ENCODE results near the gene GALNT2. TPM values are rescaled to one million over a fixed set of nuclear protein-coding genes. Genes with fewer than 3 reads are reported as not detected.

The GALNT2 gene
- total and polyA plus RNA-seq, 2 experiments from 2014 or later, result 17.8 to 48.3 TPM

DNA sequence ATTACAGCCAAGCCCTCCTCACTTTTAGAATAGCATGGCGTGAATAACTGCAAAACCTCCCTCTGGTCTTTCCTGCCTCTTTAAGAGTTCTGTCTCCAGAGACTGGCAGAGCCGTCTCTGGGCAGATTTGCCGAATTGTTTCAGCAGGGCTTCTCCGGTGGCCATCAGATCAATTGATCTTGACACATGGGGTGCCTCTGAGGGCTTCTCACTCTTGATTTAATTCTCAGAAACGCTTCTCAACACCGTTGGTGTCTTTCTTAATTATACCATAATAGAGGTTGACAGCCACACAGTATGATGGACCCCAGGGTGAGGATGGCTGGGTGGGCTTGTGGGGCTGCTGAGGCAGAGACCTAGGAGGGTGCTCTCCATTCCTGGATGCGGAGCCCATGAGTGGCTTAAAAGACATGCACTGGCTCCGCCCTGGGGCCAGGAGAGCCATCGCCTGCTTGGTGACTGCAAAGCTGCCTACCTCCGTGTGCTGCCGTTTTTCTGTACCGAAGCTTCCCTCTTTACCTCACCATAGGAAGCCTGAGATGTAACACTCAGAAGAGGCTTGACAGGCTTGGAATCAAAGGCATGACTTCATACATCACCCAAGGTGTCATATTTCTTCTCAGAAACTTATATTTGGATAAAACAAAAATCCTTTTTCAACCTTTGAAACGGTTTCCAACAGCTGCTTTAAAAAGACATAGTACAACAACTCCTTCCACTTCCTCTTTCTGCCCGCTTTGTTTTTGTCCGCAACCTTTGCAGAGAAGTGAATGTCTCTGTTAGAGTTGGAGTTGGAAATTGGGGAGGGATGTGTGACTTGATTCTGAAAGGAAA, 82.9 kb downstream of the GALNT2 start (continued):
- TF ChIP-seq JUNB (IDR thresholded peaks at IDR 0.05; ENCODE audit: unreplicated experiment) (no peak), POLR2AphosphoS5 (IDR thresholded peaks at IDR 0.05; ENCODE audit: low read depth) (no peak), CREB1 (CRISPR knock-in tag; IDR thresholded peaks at IDR 0.05; ENCODE audit: low read depth) (no peak), ZNF331 (CRISPR knock-in tag; IDR thresholded peaks at IDR 0.05; ENCODE audit: low read depth) (no peak), EZH2 (IDR thresholded peaks at IDR 0.05; ENCODE audit: low read depth, unreplicated experiment) (no peak)
- TF ChIP-seq, protein P1, sequence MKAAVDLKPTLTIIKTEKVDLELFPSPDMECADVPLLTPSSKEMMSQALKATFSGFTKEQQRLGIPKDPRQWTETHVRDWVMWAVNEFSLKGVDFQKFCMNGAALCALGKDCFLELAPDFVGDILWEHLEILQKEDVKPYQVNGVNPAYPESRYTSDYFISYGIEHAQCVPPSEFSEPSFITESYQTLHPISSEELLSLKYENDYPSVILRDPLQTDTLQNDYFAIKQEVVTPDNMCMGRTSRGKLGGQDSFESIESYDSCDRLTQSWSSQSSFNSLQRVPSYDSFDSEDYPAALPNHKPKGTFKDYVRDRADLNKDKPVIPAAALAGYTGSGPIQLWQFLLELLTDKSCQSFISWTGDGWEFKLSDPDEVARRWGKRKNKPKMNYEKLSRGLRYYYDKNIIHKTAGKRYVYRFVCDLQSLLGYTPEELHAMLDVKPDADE (IDR thresholded peaks at IDR 0.05), result no peak

DNA sequence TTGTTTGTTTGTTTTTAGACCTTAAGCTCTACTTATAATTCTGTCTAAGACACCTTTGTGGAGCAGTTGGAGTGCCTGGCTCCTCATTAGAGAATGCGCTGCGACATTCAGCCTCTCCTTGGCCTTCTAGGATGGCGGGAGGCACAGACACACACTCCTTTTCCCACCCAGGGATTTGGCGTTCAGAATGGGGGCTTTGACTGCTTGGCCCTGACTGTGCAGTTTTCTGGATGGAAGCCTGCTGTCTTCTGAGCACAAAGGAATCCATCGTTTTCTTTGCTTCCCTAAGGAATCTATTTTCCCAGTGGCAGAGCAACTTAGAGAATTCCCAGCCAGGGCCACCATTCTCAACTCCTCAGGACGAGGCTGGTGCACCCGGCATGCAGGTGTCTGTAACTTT, 83.6 kb downstream of the GALNT2 start:
- Mint-ChIP-seq H3K9me3 (no peaks in the 10 kb centered on the region), H3K4me3 (no peak overlapping the region), H3K36me3 (ENCODE audit: low read depth) (no peaks in the 10 kb centered on the region; the same call in 2 of the 3 replicates), H3K27ac (no peak overlapping the region), H3K27me3 (ENCODE audit: insufficient read depth, low read depth, poor library complexity) (peaks cover 5% of the 10 kb centered on the region), H3K4me1 (peaks cover 41% of the 10 kb centered on the region)
- peaks cover 12% of the 10 kb centered on the region for H3K4me1 ChIP-seq (ENCODE audit: insufficient read depth)
- ATAC-seq (no peak), DNase-seq (ENCODE audit: low spot score) (no peak)
- H3K27ac ChIP-seq (ENCODE audit: low read depth), result no peak overlapping the region
- no peak overlapping the region for H3K4me2 ChIP-seq
- peaks cover 34% of the 10 kb centered on the region for H3K79me2 ChIP-seq (replicated peaks; ENCODE audit: insufficient read depth)
- H3K27me3 ChIP-seq (ENCODE audit: insufficient read depth), result no peaks in the 10 kb centered on the region
- H3K9me2 ChIP-seq (ENCODE audit: insufficient read depth), result peaks cover 10% of the 10 kb centered on the region
- no peak overlapping the region for H3K4me3 ChIP-seq
- peaks cover 8% of the 10 kb centered on the region for H4K20me1 ChIP-seq (replicated peaks; ENCODE audit: insufficient read depth)
- H3F3A ChIP-seq (replicated peaks; ENCODE audit: low read depth), result no peaks in the 10 kb centered on the region
- H3K36me3 ChIP-seq (ENCODE audit: insufficient read depth), result no peaks in the 10 kb centered on the region
- no peak overlapping the region for H2AFZ ChIP-seq
- TF ChIP-seq, protein P1 (IDR thresholded peaks at IDR 0.05), result no peak
- TF ChIP-seq, protein P2, sequence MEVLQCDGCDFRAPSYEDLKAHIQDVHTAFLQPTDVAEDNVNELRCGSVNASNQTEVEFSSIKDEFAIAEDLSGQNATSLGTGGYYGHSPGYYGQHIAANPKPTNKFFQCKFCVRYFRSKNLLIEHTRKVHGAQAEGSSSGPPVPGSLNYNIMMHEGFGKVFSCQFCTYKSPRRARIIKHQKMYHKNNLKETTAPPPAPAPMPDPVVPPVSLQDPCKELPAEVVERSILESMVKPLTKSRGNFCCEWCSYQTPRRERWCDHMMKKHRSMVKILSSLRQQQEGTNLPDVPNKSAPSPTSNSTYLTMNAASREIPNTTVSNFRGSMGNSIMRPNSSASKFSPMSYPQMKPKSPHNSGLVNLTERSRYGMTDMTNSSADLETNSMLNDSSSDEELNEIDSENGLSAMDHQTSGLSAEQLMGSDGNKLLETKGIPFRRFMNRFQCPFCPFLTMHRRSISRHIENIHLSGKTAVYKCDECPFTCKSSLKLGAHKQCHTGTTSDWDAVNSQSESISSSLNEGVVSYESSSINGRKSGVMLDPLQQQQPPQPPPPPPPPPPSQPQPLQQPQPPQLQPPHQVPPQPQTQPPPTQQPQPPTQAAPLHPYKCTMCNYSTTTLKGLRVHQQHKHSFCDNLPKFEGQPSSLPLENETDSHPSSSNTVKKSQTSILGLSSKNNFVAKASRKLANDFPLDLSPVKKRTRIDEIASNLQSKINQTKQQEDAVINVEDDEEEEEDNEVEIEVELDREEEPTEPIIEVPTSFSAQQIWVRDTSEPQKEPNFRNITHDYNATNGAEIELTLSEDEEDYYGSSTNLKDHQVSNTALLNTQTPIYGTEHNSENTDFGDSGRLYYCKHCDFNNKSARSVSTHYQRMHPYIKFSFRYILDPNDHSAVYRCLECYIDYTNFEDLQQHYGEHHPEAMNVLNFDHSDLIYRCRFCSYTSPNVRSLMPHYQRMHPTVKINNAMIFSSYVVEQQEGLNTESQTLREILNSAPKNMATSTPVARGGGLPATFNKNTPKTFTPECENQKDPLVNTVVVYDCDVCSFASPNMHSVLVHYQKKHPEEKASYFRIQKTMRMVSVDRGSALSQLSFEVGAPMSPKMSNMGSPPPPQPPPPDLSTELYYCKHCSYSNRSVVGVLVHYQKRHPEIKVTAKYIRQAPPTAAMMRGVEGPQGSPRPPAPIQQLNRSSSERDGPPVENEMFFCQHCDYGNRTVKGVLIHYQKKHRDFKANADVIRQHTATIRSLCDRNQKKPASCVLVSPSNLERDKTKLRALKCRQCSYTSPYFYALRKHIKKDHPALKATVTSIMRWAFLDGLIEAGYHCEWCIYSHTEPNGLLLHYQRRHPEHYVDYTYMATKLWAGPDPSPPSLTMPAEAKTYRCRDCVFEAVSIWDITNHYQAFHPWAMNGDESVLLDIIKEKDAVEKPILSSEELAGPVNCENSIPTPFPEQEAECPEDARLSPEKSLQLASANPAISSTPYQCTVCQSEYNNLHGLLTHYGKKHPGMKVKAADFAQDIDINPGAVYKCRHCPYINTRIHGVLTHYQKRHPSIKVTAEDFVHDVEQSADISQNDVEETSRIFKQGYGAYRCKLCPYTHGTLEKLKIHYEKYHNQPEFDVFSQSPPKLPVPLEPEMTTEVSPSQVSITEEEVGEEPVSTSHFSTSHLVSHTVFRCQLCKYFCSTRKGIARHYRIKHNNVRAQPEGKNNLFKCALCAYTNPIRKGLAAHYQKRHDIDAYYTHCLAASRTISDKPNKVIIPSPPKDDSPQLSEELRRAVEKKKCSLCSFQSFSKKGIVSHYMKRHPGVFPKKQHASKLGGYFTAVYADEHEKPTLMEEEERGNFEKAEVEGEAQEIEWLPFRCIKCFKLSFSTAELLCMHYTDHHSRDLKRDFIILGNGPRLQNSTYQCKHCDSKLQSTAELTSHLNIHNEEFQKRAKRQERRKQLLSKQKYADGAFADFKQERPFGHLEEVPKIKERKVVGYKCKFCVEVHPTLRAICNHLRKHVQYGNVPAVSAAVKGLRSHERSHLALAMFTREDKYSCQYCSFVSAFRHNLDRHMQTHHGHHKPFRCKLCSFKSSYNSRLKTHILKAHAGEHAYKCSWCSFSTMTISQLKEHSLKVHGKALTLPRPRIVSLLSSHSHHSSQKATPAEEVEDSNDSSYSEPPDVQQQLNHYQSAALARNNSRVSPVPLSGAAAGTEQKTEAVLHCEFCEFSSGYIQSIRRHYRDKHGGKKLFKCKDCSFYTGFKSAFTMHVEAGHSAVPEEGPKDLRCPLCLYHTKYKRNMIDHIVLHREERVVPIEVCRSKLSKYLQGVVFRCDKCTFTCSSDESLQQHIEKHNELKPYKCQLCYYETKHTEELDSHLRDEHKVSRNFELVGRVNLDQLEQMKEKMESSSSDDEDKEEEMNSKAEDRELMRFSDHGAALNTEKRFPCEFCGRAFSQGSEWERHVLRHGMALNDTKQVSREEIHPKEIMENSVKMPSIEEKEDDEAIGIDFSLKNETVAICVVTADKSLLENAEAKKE (CRISPR knock-in tag; IDR thresholded peaks at IDR 0.05), result no peak
- no peak for TF ChIP-seq NANOG (IDR thresholded peaks at IDR 0.05; ENCODE audit: borderline replicate concordance)
- no peak for TF ChIP-seq JUNB (IDR thresholded peaks at IDR 0.05; ENCODE audit: unreplicated experiment)
- no peak for TF ChIP-seq ZNF114 (CRISPR knock-in tag; IDR thresholded peaks at IDR 0.05)
- TF ChIP-seq, protein P3, sequence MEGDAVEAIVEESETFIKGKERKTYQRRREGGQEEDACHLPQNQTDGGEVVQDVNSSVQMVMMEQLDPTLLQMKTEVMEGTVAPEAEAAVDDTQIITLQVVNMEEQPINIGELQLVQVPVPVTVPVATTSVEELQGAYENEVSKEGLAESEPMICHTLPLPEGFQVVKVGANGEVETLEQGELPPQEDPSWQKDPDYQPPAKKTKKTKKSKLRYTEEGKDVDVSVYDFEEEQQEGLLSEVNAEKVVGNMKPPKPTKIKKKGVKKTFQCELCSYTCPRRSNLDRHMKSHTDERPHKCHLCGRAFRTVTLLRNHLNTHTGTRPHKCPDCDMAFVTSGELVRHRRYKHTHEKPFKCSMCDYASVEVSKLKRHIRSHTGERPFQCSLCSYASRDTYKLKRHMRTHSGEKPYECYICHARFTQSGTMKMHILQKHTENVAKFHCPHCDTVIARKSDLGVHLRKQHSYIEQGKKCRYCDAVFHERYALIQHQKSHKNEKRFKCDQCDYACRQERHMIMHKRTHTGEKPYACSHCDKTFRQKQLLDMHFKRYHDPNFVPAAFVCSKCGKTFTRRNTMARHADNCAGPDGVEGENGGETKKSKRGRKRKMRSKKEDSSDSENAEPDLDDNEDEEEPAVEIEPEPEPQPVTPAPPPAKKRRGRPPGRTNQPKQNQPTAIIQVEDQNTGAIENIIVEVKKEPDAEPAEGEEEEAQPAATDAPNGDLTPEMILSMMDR (conservative IDR thresholded peaks at IDR 0.05; ENCODE audit: low read depth in 2 of 2), result no peak
- no peak for TF ChIP-seq CREB1 (CRISPR knock-in tag; IDR thresholded peaks at IDR 0.05; ENCODE audit: low read depth)
- no peak for TF ChIP-seq STAT1 (IDR thresholded peaks at IDR 0.05; ENCODE audit: unreplicated experiment)
- TF ChIP-seq ZNF331 (CRISPR knock-in tag; IDR thresholded peaks at IDR 0.05; ENCODE audit: low read depth), result no peak

All from GM23338 (cell line).